ENCODE results near the gene ADM. TPM values are rescaled to one million over a fixed set of nuclear protein-coding genes. Genes with fewer than 3 reads are reported as not detected.

Gene ADM
- total RNA-seq, 2 donors from 2014 or later, result 33.0 to 42.4 TPM

- intact Hi-C loops (cut with DNase I), result loop anchor here (5.0 to 10.0 kb wide), 3 partner anchors 339 to 566 kb away; no protein-coding TSS in a partner anchor
- H3K4me1 ChIP-seq, result peaks cover 10% of the 10 kb centered on the region
Observed at GRCh38 chr11:10323793-10324170, 18.9 kb downstream of the ADM start.

GRCh38 chr11:10324474-10324873, 19.6 kb downstream of the ADM start:
- no peaks in the 10 kb centered on the region for H3K27me3 ChIP-seq
- no peaks in the 10 kb centered on the region for H3K9me3 ChIP-seq
- DNase-seq, result no peak
- TF ChIP-seq CTCF (IDR thresholded peaks at IDR 0.05), result no peak
- intact Hi-C loops (cut with DNase I), result loop anchor here (5.0 to 10.0 kb wide), 3 partner anchors 340 to 567 kb away; no protein-coding TSS in a partner anchor
- peaks cover 10% of the 10 kb centered on the region for H3K4me1 ChIP-seq
- H3K4me3 ChIP-seq, result no peak overlapping the region
- H3K36me3 ChIP-seq, result no peaks in the 10 kb centered on the region
- no peak overlapping the region for H3K9ac ChIP-seq (ENCODE audit: low read depth in 2 of 2, low read length in 2 of 2)
- H3K27ac ChIP-seq, result peak overlapping the region; percentile 10

More at GRCh38 chr11:10323793-10324170, 18.9 kb downstream of the ADM start:
- no peak for DNase-seq
- peak overlapping the region; percentile 10 for H3K27ac ChIP-seq
- H3K9me3 ChIP-seq, result no peaks in the 10 kb centered on the region
- no peak for TF ChIP-seq CTCF (IDR thresholded peaks at IDR 0.05)
- H3K27me3 ChIP-seq, result no peaks in the 10 kb centered on the region
- no peak overlapping the region for H3K4me3 ChIP-seq
- H3K9ac ChIP-seq (ENCODE audit: low read depth in 2 of 2, low read length in 2 of 2), result no peak overlapping the region
- no peaks in the 10 kb centered on the region for H3K36me3 ChIP-seq

GRCh38 chr11:10325277-10326011, 20.6 kb downstream of the ADM start:
- H3K4me1 ChIP-seq, result peaks cover 10% of the 10 kb centered on the region
- TF ChIP-seq CTCF (IDR thresholded peaks at IDR 0.05), result no peak
- intact Hi-C loops (cut with DNase I), result loop anchor here (10.0 kb wide), 2 partner anchors 341 to 461 kb away; no protein-coding TSS in a partner anchor
- no peaks in the 10 kb centered on the region for H3K27me3 ChIP-seq
- peak overlapping the region; percentile 77 for H3K27ac ChIP-seq
- H3K9ac ChIP-seq (ENCODE audit: low read depth in 2 of 2, low read length in 2 of 2), result peak overlapping the region in 1 of 2 donors; percentile 31
- no peaks in the 10 kb centered on the region for H3K9me3 ChIP-seq
- no peaks in the 10 kb centered on the region for H3K36me3 ChIP-seq
- no peak for DNase-seq
- H3K4me3 ChIP-seq, result no peak overlapping the region

GRCh38 chr11:10326012-10326964, 21.4 kb downstream of the ADM start:
- H3K4me1 ChIP-seq, result peaks cover 10% of the 10 kb centered on the region
- no peak overlapping the region for H3K4me3 ChIP-seq
- TF ChIP-seq CTCF (IDR thresholded peaks at IDR 0.05), result no peak
- intact Hi-C loops (cut with DNase I), result loop anchor here (10.0 kb wide), 2 partner anchors 341 to 461 kb away; no protein-coding TSS in a partner anchor
- H3K36me3 ChIP-seq, result no peaks in the 10 kb centered on the region
- no peaks in the 10 kb centered on the region for H3K27me3 ChIP-seq
- H3K9me3 ChIP-seq, result no peaks in the 10 kb centered on the region
- H3K27ac ChIP-seq, result peak overlapping the region; percentile 77
- peak; percentile 86 for DNase-seq
- peak overlapping the region in 1 of 2 donors; percentile 19 for H3K9ac ChIP-seq (ENCODE audit: low read depth in 2 of 2, low read length in 2 of 2)

- H3K27ac ChIP-seq, result peak overlapping the region; percentile 77
- DNase-seq, result no peak
- H3K36me3 ChIP-seq, result no peaks in the 10 kb centered on the region
- no peak for TF ChIP-seq CTCF (IDR thresholded peaks at IDR 0.05)
- no peaks in the 10 kb centered on the region for H3K9me3 ChIP-seq
- H3K4me3 ChIP-seq, result no peak overlapping the region
- no peaks in the 10 kb centered on the region for H3K27me3 ChIP-seq
- H3K9ac ChIP-seq (ENCODE audit: low read depth in 2 of 2, low read length in 2 of 2), result no peak overlapping the region
- H3K4me1 ChIP-seq, result peaks cover 10% of the 10 kb centered on the region
- intact Hi-C loops (cut with DNase I), result loop anchor here (10.0 kb wide), 2 partner anchors 342 to 462 kb away; no protein-coding TSS in a partner anchor
Observed at GRCh38 chr11:10327254-10327653, 22.4 kb downstream of the ADM start.

Measured in colonic mucosa (tissue), 4 donors.